DOHH2 (cell line): ENCODE data around the gene FTHL17.

Experiments
- H3F3A ChIP-seq: fragments of 200-600 bp; sonication (generic), shearing (Covaris generic); 2 replicates; pipeline ENCODE4 v1.6.0; 2016; ENCODE audit warnings: antibody characterized with exemption, mild to moderate bottlenecking; ENCODE audit not compliant: control insufficient read depth, insufficient read depth
- H3K27ac ChIP-seq: fragments of 200-600 bp; sonication (generic); 2 replicates; pipeline ENCODE4 v1.5.1; 2014; ENCODE audit warnings: low read depth, mild to moderate bottlenecking, low read length, moderate library complexity
- H3K27me3 ChIP-seq: fragments of 200-600 bp; sonication (generic); 2 replicates; pipeline ENCODE4 v1.6.1; 2014; ENCODE audit warnings: mild to moderate bottlenecking, low read length, mixed read lengths; ENCODE audit not compliant: control insufficient read depth
- H3K36me3 ChIP-seq: fragments of 200-600 bp; sonication (generic); 2 replicates; pipeline ENCODE4 v1.6.1; 2014; ENCODE audit warnings: mild to moderate bottlenecking, low read length, moderate library complexity, mixed read lengths; ENCODE audit not compliant: control insufficient read depth
- H3K4me1 ChIP-seq: fragments of 200-600 bp; sonication (generic); 2 replicates; pipeline ENCODE4 v1.6.1; 2014; ENCODE audit warnings: mild to moderate bottlenecking, low read length, mixed read lengths; ENCODE audit not compliant: control insufficient read depth
- H3K4me2 ChIP-seq: fragments of 200-600 bp; sonication (generic); 2 replicates; pipeline ENCODE4 v1.6.0; 2014; ENCODE audit warnings: mild to moderate bottlenecking, low read length, moderate library complexity
- H3K4me3 ChIP-seq: fragments of 200-600 bp; sonication (generic); 2 replicates; pipeline ENCODE4 v1.5.1; 2014; ENCODE audit warnings: mild to moderate bottlenecking, low read length, mixed read lengths
- H3K79me2 ChIP-seq: fragments of 200-600 bp; sonication (generic); 2 replicates; pipeline ENCODE4 v1.6.1; 2014; ENCODE audit warnings: mild to moderate bottlenecking, low read length, mixed read lengths; ENCODE audit not compliant: control insufficient read depth
- H3K9me2 ChIP-seq: fragments of 200-600 bp; sonication (generic); replicated peaks from 2 replicates; pipeline ENCODE4 v1.6.1; 2014; ENCODE audit warnings: mild to moderate bottlenecking, low read length, mixed read lengths; ENCODE audit not compliant: control insufficient read depth
- H3K9me3 ChIP-seq: fragments of 200-600 bp; sonication (generic); 2 replicates; pipeline ENCODE4 v1.6.1; 2014; ENCODE audit warnings: antibody characterized with exemption, low read length, mixed read lengths; ENCODE audit not compliant: control insufficient read depth, insufficient read depth
- H4K20me1 ChIP-seq: fragments of 200-600 bp; sonication (generic); 2 replicates; pipeline ENCODE4 v1.6.0; 2014; ENCODE audit warnings: low read depth, mild to moderate bottlenecking, antibody characterized with exemption, low read length, moderate library complexity; ENCODE audit not compliant: control insufficient read depth, insufficient read depth
- CTCF ChIP-seq: fragments of 200-600 bp; sonication (generic); IDR thresholded peaks from one replicate; pipeline ENCODE4 v1.5.1; 2014; ENCODE audit warnings: antibody characterized with exemption, mild to moderate bottlenecking, low read depth, low read length; ENCODE audit not compliant: poor library complexity, severe bottlenecking
- EZH2phosphoT487 ChIP-seq: fragments of 200-600 bp; sonication (generic); IDR thresholded peaks from 2 replicates; pipeline ENCODE4 v1.6.1; 2017; ENCODE audit warnings: borderline replicate concordance, mild to moderate bottlenecking, antibody characterized with exemption, low read length, moderate library complexity, mixed read lengths

The FTHL17 gene

GRCh38 chrX:31057691-31058090 lies 14.2 kb downstream of the FTHL17 start:
- no peaks in the 10 kb centered on the region for H4K20me1 ChIP-seq
- H3K4me2 ChIP-seq = no peak overlapping the region
- no peak for TF ChIP-seq CTCF
- no peak for TF ChIP-seq EZH2phosphoT487
- no peaks in the 10 kb centered on the region for H3K4me1 ChIP-seq
- no peaks in the 10 kb centered on the region for H3K79me2 ChIP-seq
- no peak overlapping the region for H3K27ac ChIP-seq
- H3K9me2 ChIP-seq = no peaks in the 10 kb centered on the region
- H3K27me3 ChIP-seq = no peaks in the 10 kb centered on the region
- no peaks in the 10 kb centered on the region for H3K9me3 ChIP-seq
- no peaks in the 10 kb centered on the region for H3F3A ChIP-seq
- no peak overlapping the region for H3K4me3 ChIP-seq
- no peaks in the 10 kb centered on the region for H3K36me3 ChIP-seq

- TF ChIP-seq CTCF (no peak), EZH2phosphoT487 (no peak)
- H4K20me1 ChIP-seq = no peaks in the 10 kb centered on the region
- no peak overlapping the region for H3K4me2 ChIP-seq
- H3K27ac ChIP-seq = no peak overlapping the region
- no peaks in the 10 kb centered on the region for H3K27me3 ChIP-seq
- no peaks in the 10 kb centered on the region for H3K9me3 ChIP-seq
- H3K9me2 ChIP-seq = no peaks in the 10 kb centered on the region
- no peaks in the 10 kb centered on the region for H3K36me3 ChIP-seq
- H3F3A ChIP-seq = no peaks in the 10 kb centered on the region
- H3K79me2 ChIP-seq = no peaks in the 10 kb centered on the region
- no peaks in the 10 kb centered on the region for H3K4me1 ChIP-seq
- H3K4me3 ChIP-seq = no peak overlapping the region
These were observed 14.6 kb downstream of the FTHL17 start for GRCh38 chrX:31057291-31057690.

GRCh38 chrX:31053621-31054020 lies 18.2 kb downstream of the FTHL17 start:
- Histone ChIP-seq H4K20me1 (no peaks in the 10 kb centered on the region), H3K4me2 (no peak overlapping the region), H3F3A (no peaks in the 10 kb centered on the region), H3K79me2 (no peaks in the 10 kb centered on the region), H3K4me1 (no peaks in the 10 kb centered on the region), H3K9me3 (no peaks in the 10 kb centered on the region), H3K4me3 (no peak overlapping the region), H3K27me3 (no peaks in the 10 kb centered on the region), H3K9me2 (no peaks in the 10 kb centered on the region), H3K27ac (no peak overlapping the region), H3K36me3 (no peaks in the 10 kb centered on the region)
- no peak for TF ChIP-seq EZH2phosphoT487
- TF ChIP-seq CTCF = no peak

GRCh38 chrX:31039327-31039711 lies 32.5 kb downstream of the FTHL17 start:
- no peak for TF ChIP-seq CTCF
- TF ChIP-seq EZH2phosphoT487 = no peak
- no peak overlapping the region for H3K4me2 ChIP-seq
- H3K36me3 ChIP-seq = no peaks in the 10 kb centered on the region
- H3K27ac ChIP-seq = no peak overlapping the region
- no peaks in the 10 kb centered on the region for H3K9me3 ChIP-seq
- H3K9me2 ChIP-seq = no peaks in the 10 kb centered on the region
- no peaks in the 10 kb centered on the region for H4K20me1 ChIP-seq
- no peaks in the 10 kb centered on the region for H3F3A ChIP-seq
- H3K27me3 ChIP-seq = no peaks in the 10 kb centered on the region
- no peaks in the 10 kb centered on the region for H3K4me1 ChIP-seq
- no peak overlapping the region for H3K4me3 ChIP-seq
- H3K79me2 ChIP-seq = no peaks in the 10 kb centered on the region
